H4 (cell line): ENCODE data around the gene SLIT3. TPM values are rescaled to one million over a fixed set of nuclear protein-coding genes. Genes with fewer than 3 reads are reported as not detected.
"Not testable (repeated sequence)": the region's sequence is repeated elsewhere in the genome, so short reads cannot be mapped to it uniquely, and the experiment has no call there.

Source experiments
- DNase-seq: peaks from one replicate; pipeline ENCODE4 v3.0.0-alpha.2; 2015; ENCODE audit warnings: low spot score
- total RNA-seq: library from RNA; depleted of rRNA; stranded (reverse); fragments of >200 nt; shearing (Covaris generic); gene quantifications from 2 replicates; pipeline ENCODE4 v1.2.3, GENCODE V29; 2014

The SLIT3 gene
- total RNA-seq, 1 experiment from 2014 or later = 0.58 TPM

GRCh38 chr5:168746893-168747640 is 553.9 kb downstream of the SLIT3 start:
- DNase-seq = no peak

GRCh38 chr5:168746126-168746892 is 554.6 kb downstream of the SLIT3 start:
- DNase-seq = not testable (repeated sequence)

GRCh38 chr5:168743617-168744016 is 557.3 kb downstream of the SLIT3 start:
- DNase-seq = no peak

GRCh38 chr5:168742311-168742710 is 558.6 kb downstream of the SLIT3 start:
- DNase-seq = not testable (repeated sequence)

- no peak for DNase-seq
These were observed 560.1 kb downstream of the SLIT3 start for GRCh38 chr5:168740811-168741213.

DNA sequence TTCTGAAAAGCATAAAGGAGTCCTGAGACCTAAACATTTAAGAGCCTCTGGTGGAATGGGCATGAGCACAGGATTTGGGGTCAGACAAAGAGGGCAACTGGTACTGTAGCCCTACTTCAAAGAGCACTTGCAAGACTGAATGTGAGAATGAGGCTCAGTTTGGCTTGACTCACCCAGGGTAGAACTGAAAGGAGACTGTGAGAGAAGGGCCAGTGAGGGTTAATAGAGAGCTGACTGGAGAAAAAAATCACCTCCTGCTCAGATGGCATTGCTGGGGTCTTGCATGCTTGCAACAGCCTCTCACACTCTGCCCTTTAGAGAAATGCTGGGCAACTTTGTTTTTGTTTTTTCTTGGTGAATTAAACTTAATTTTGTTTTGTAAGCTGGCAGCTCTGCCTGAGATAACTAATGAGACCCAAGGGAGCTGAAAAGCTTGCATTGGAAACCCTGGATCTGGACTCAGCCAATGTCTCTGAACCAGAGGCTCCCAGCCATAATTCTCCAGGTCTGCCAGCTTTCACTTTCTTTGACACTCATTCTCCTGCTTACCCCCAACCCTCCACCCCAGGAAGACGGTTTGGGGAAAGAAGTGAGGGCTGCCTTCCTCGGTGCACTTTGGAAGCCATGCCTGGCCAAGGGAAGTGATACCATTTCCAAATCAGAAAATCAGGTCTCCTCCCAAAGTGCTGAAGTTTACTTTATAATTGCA is 560.7 kb downstream of the SLIT3 start:
- no peak for DNase-seq

DNA sequence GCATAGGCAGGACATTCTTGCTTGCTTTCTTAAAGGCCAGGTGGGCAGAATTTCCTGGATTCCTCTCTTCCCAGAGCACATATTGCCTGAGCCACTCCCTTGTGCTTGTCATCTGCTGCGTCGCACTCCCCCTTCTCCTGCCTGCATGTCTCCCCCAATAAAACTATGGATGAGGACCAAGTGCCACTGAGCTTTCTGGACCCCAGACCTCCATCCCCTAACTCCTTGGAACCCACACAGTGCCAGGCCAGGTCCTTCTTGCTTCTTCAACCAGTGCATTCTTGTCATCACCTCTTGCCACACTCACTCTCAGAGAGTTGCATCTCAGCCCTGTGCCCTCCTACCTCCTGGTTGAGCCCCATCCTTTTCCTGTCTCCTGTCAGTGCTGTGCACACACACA is 563.9 kb downstream of the SLIT3 start:
- DNase-seq = no peak

DNA sequence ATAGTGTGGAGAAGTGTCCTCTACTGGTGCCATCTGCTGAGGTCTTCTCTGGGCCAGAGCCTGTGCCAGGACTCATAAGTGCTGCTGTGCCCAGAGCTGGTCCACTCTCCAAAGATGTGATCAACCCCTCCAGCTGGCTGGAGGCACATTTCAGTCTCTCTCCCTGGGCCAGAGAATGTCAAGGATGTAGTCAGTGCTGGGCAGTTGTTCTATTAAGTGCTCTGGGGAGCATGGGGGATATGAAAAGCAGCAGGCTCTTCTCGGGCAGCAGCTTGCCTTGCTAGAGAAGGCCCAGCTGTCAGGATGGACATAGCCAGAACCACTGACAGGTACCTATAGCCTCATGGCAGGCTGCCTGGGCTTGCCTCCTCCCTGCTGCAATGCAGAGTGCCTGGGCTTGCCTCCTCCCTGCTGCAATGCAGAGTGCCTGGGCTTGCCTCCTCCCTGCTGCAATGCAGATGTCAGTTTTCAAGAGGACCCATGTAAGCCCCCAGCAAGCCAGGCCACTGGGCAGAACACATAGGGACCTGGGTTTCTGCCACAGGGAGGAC is 564.6 kb downstream of the SLIT3 start:
- DNase-seq = no peak

- DNase-seq = no peak
These were observed 566.2 kb downstream of the SLIT3 start for GRCh38 chr5:168734620-168735300.

DNA sequence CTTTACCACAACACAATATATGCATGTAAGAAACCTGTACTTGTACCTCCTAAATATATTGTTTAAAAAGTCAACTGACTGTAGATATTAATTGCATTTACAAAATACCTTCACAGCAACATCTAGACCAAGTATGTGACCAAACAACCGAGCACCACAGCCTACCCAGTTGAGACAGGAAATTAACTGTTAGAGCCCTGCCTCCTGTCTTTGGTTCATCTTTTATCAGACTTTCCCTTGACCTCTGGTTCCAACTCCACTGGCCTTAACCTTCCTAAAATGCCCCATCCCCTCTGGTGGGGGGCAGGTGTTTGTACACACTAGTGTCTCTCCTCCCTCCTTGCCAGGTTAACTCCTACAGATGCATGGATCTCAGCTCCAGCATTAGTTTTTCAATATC is 566.8 kb downstream of the SLIT3 start:
- no peak for DNase-seq

- no peak for DNase-seq
These were observed 572.3 kb downstream of the SLIT3 start for GRCh38 chr5:168728546-168729211.

GRCh38 chr5:168727547-168727946 is 573.4 kb downstream of the SLIT3 start:
- DNase-seq = no peak

GRCh38 chr5:168726342-168726741 is 574.6 kb downstream of the SLIT3 start:
- DNase-seq = no peak

- DNase-seq = no peak
These were observed 576.7 kb downstream of the SLIT3 start for GRCh38 chr5:168724227-168724626.

GRCh38 chr5:168723037-168723436 is 577.9 kb downstream of the SLIT3 start:
- no peak for DNase-seq

DNA sequence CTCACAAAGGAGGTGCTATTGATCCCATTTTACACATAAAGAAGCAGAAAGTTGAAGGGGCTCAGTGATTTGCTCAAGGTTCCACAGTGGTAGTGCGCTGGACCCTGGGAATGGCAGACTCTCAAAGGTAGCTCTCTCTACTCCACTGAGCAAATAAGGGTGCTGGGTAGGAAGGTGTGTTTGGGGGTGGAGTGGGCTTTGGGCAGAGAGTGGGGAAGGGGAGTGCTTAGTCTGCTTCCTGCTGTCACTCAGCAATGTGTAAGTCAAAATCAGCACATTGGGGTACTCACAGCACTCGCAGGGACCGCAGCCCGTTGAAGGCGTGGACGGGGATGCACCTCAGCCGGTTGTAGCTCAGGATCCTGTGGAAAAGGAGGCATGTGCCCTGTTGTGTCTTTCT is 579.0 kb downstream of the SLIT3 start:
- DNase-seq = no peak

GRCh38 chr5:168721002-168721753 is 579.8 kb downstream of the SLIT3 start:
- no peak for DNase-seq

DNA sequence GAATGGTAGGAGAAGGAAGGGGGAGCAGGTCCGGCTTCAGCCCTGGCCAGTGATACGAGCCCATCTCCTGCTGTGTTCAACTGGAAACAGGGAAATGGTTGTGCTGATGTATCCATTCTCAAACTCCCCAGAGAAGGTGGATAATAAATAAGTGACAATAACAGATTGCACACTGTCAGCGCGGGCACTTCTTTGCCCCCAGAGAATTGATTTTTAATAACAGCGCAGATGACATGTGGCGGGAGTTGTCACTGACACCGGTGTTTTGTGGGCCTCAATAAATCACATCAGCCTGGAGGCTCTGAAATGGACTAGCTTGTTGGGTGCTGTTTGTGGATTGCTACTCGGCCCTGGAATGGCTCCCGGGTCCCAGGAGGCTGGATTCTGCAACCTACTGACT is 580.4 kb downstream of the SLIT3 start:
- no peak for DNase-seq

GRCh38 chr5:168714046-168714445 is 586.9 kb downstream of the SLIT3 start:
- no peak for DNase-seq

DNA sequence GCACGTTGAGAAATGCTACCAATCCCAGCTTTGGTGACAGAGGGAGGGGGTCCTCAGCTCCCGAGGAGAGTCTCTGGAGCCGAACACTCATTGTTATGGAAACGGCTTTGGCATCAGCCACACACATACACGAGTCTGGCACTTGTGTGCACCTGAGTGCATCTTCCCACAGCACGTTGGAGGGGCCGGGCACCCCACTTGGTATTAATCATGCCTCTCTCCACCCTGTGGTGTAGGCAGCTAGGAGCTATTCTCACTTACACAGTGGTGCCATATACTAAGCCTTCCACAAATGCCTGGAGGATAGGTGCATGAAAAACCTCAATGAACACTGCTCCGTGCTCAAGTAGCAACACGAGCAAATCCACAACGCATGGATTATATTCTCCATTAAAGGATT is 587.9 kb downstream of the SLIT3 start:
- no peak for DNase-seq
